ENCODE measurements around the gene AKT2.
"Not testable (repeated sequence)": the region's sequence is repeated elsewhere in the genome, so short reads cannot be mapped to it uniquely, and the experiment has no call there.

AKT2 gene

GRCh38 chr19:40284501-40285352 lies at the start of gene AKT2:
Gene AKT2, minus strand, starts transcription at chr19:40285345. Its CDS starts 20,078 bp downstream, at chr19:40265267.
- peak within 1 kb of the TSS; percentile 94 for H3K27ac ChIP-seq
- TF ChIP-seq, protein P1, sequence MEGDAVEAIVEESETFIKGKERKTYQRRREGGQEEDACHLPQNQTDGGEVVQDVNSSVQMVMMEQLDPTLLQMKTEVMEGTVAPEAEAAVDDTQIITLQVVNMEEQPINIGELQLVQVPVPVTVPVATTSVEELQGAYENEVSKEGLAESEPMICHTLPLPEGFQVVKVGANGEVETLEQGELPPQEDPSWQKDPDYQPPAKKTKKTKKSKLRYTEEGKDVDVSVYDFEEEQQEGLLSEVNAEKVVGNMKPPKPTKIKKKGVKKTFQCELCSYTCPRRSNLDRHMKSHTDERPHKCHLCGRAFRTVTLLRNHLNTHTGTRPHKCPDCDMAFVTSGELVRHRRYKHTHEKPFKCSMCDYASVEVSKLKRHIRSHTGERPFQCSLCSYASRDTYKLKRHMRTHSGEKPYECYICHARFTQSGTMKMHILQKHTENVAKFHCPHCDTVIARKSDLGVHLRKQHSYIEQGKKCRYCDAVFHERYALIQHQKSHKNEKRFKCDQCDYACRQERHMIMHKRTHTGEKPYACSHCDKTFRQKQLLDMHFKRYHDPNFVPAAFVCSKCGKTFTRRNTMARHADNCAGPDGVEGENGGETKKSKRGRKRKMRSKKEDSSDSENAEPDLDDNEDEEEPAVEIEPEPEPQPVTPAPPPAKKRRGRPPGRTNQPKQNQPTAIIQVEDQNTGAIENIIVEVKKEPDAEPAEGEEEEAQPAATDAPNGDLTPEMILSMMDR (conservative IDR thresholded peaks at IDR 0.05), result no peak
- peak; percentile 65; the same call in 1 of the 2 replicates for TF ChIP-seq ZFX (IDR thresholded peaks at IDR 0.05)

DNA sequence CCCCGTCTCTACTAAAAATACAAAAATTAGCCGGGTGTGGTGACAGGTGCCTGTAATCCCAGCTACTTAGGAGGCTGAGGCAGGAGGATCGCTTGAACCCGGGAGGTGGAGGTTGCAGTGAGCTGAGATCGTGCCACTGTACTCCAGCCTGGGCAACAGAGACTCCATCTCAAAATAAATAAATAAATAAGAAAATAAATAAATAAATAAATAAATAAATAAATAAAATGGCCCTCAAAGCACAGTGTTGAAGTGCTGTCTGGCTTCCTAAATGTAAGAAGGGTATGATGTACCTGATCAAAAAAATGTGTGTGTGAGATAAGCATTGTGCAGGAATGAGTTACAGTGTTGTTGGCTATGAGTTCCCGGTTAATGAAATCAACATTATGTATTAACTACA lies 47.9 kb upstream of the AKT2 start:
- not testable (repeated sequence) for H3K27ac ChIP-seq

- no peak for TF ChIP-seq ZFX (IDR thresholded peaks at IDR 0.05)
- TF ChIP-seq, protein P1 (conservative IDR thresholded peaks at IDR 0.05), result no peak
Measured at GRCh38 chr19:40332669-40333068, 47.5 kb upstream of the AKT2 start.

DNA sequence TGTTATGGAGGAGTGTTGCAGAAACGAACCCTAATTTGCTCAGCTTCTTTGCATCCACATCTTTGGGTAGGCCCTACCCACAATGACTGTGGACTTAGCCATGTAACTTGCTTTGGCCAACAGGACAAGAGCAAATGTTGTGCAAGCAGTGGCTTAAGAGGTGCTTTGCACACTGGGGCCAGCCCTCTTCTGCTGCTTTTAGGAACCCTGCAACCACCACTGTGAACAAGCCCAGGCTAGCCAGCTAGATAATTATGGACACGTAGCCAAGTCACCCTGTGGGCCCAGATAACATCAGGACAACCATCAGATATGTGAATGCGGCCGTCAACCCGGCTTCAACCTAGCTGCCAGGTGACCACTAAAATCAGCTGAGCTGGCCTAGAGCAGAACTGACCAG lies 45.9 kb upstream of the AKT2 start:
- TF ChIP-seq, protein P1 (conservative IDR thresholded peaks at IDR 0.05), result no peak
- no peak for TF ChIP-seq ZFX (IDR thresholded peaks at IDR 0.05)
- no peak overlapping the region for H3K27ac ChIP-seq

More at GRCh38 chr19:40332669-40333068, 47.5 kb upstream of the AKT2 start:
- no peak overlapping the region for H3K27ac ChIP-seq

- no peak for TF ChIP-seq ZFX (IDR thresholded peaks at IDR 0.05)
- TF ChIP-seq, protein P1 (conservative IDR thresholded peaks at IDR 0.05), result no peak
- no peak overlapping the region for H3K27ac ChIP-seq
Measured at GRCh38 chr19:40326201-40326600, 41.1 kb upstream of the AKT2 start.

- TF ChIP-seq, protein P1 (conservative IDR thresholded peaks at IDR 0.05), result no peak
- TF ChIP-seq ZFX (IDR thresholded peaks at IDR 0.05), result no peak
- H3K27ac ChIP-seq, result peak overlapping the region; percentile 21
Measured at GRCh38 chr19:40323705-40324104, 38.6 kb upstream of the AKT2 start.

GRCh38 chr19:40322951-40323615 lies 37.9 kb upstream of the AKT2 start:
- H3K27ac ChIP-seq, result peak overlapping the region; percentile 21; the same call in 1 of the 2 replicates
- TF ChIP-seq, protein P1 (conservative IDR thresholded peaks at IDR 0.05), result no peak
- no peak for TF ChIP-seq ZFX (IDR thresholded peaks at IDR 0.05)

Data from C4-2B (cell line).